Measurements from ENCODE around the gene ASCL2.

Gene ASCL2

GRCh38 chr11:2308713-2309112, 38.3 kb upstream of the ASCL2 start:
- no peak for TF ChIP-seq CTCF (conservative IDR thresholded peaks at IDR 0.05; ENCODE audit: control insufficient read depth, insufficient read depth, low read depth, low read length)
- DNase-seq (ENCODE audit: low read depth): no peak
- H3K4me3 ChIP-seq (ENCODE audit: control insufficient read depth, low read depth, low read length): no peak overlapping the region

GRCh38 chr11:2307501-2308331, 37.3 kb upstream of the ASCL2 start:
- no peak for TF ChIP-seq CTCF (conservative IDR thresholded peaks at IDR 0.05; ENCODE audit: control insufficient read depth, insufficient read depth, low read depth, low read length)
- DNase-seq (ENCODE audit: low read depth): no peak
- H3K4me3 ChIP-seq (ENCODE audit: control insufficient read depth, low read depth, low read length): no peak overlapping the region

GRCh38 chr11:2306877-2307500, 36.6 kb upstream of the ASCL2 start:
- no peak overlapping the region for H3K4me3 ChIP-seq (ENCODE audit: control insufficient read depth, low read depth, low read length)
- DNase-seq (ENCODE audit: low read depth): peak; percentile 69

GRCh38 chr11:2306452-2306823, 36.0 kb upstream of the ASCL2 start:
- H3K4me3 ChIP-seq (ENCODE audit: control insufficient read depth, low read depth, low read length): peak overlapping the region; percentile 6
- peak; percentile 88 for DNase-seq (ENCODE audit: low read depth)
- no peak for TF ChIP-seq CTCF (conservative IDR thresholded peaks at IDR 0.05; ENCODE audit: control insufficient read depth, insufficient read depth, low read depth, low read length)

More at GRCh38 chr11:2306877-2307500, 36.6 kb upstream of the ASCL2 start:
- no peak for TF ChIP-seq CTCF (conservative IDR thresholded peaks at IDR 0.05; ENCODE audit: control insufficient read depth, insufficient read depth, low read depth, low read length)

- DNase-seq (ENCODE audit: low read depth): peak; percentile 49
- H3K4me3 ChIP-seq (ENCODE audit: control insufficient read depth, low read depth, low read length): peak overlapping the region; percentile 6
Measured at GRCh38 chr11:2305788-2306451, 35.5 kb upstream of the ASCL2 start.

More at GRCh38 chr11:2305788-2306451, 35.5 kb upstream of the ASCL2 start:
- no peak for TF ChIP-seq CTCF (conservative IDR thresholded peaks at IDR 0.05; ENCODE audit: control insufficient read depth, insufficient read depth, low read depth, low read length)

Data from fibroblast of mammary gland (primary cell).